Caco-2 (cell line): ENCODE measurements around the gene SPDYE9. TPM values are rescaled to one million over a fixed set of nuclear protein-coding genes. Genes with fewer than 3 reads are reported as not detected.
"Not testable (repeated sequence)": the region's sequence is repeated elsewhere in the genome, so short reads cannot be mapped to it uniquely, and the experiment has no call there.

ENCODE experiments used
- Bru-seq: library from RNA; stranded (reverse); fragments of 400-500 nt; gene quantifications from one replicate; lab custom pipeline; 2021; lab: Mats Ljungman, UMichigan
- BruChase-seq, 2 experiments: library from RNA; stranded (reverse); fragments of 400-500 nt; gene quantifications; one replicate each; lab custom pipeline; 2021; lab: Mats Ljungman, UMichigan
- BruUV-seq: library from RNA; stranded (reverse); fragments of 400-500 nt; replicated peaks from 2 replicates; lab custom pipeline; 2021; lab: Mats Ljungman, UMichigan
- CTCF ChIA-PET: fragments of 300-600 bp; sonication (Branson Sonifier 250); formaldehyde crosslinking; loops from one replicate; lab custom pipeline; 2022; ENCODE audit warnings: antibody characterized with exemption; lab: Charles Lee
- POLR2A ChIA-PET: fragments of 300-600 bp; sonication (Branson Sonifier 250); formaldehyde crosslinking; loops from one replicate; lab custom pipeline; 2022; ENCODE audit warnings: antibody characterized with exemption; lab: Charles Lee
- DNase-seq, 2 experiments: peaks; one replicate each; pipeline versions ENCODE4 v3.0.0 to v3.0.0-alpha.2; 2020 to 2022
- H3K27me3 ChIP-seq: replicated peaks from 2 replicates; pipeline ENCODE4 v1.6.0; 2011; ENCODE audit warnings: low read length; ENCODE audit not compliant: control insufficient read depth, insufficient read depth
- H3K36me3 ChIP-seq: 2 replicates; pipeline ENCODE4 v1.5.1; 2011; ENCODE audit warnings: low read length; ENCODE audit not compliant: control insufficient read depth, insufficient read depth
- H3K4me1 ChIP-seq: fragments of 250-450 bp; sonication (Bioruptor Pico); 2 replicates; pipeline ENCODE4 v1.5.1; 2020; ENCODE audit warnings: mild to moderate bottlenecking
- H3K4me3 ChIP-seq: 2 replicates; pipeline ENCODE4 v1.5.1; 2011; ENCODE audit warnings: low read depth, mild to moderate bottlenecking, control low read depth, low read length
- H3K9me3 ChIP-seq: fragments of 250-450 bp; sonication (Bioruptor Pico); 2 replicates; pipeline ENCODE4 v1.5.1; 2020; ENCODE audit warnings: mild to moderate bottlenecking, moderate library complexity
- H3K27ac Mint-ChIP-seq: one replicate; pipeline ENCODE4 v1.8.0; 2022; ENCODE audit warnings: mixed read lengths; ENCODE audit not compliant: unreplicated experiment
- H3K27me3 Mint-ChIP-seq: one replicate; pipeline ENCODE4 v1.8.0; 2022; ENCODE audit warnings: mixed read lengths; ENCODE audit not compliant: insufficient read depth, unreplicated experiment
- H3K36me3 Mint-ChIP-seq: one replicate; pipeline ENCODE4 v1.8.0; 2022; ENCODE audit warnings: mild to moderate bottlenecking, mixed read lengths; ENCODE audit not compliant: insufficient read depth, unreplicated experiment
- H3K4me1 Mint-ChIP-seq: one replicate; pipeline ENCODE4 v1.8.0; 2022; ENCODE audit warnings: low read depth, mixed read lengths; ENCODE audit not compliant: unreplicated experiment
- H3K4me3 Mint-ChIP-seq: one replicate; pipeline ENCODE4 v1.8.0; 2022; ENCODE audit warnings: mild to moderate bottlenecking, moderate library complexity, mixed read lengths; ENCODE audit not compliant: unreplicated experiment
- H3K9me3 Mint-ChIP-seq: one replicate; pipeline ENCODE4 v1.8.0; 2022; ENCODE audit warnings: mixed read lengths; ENCODE audit not compliant: unreplicated experiment
- intact Hi-C: fragments of 100-400 bp; cut with micrococcal nuclease; formaldehyde crosslinking; loops from one replicate; pipeline ENCODE4 v1.10.0; 2022; ENCODE audit not compliant: unreplicated experiment
- long read RNA-seq: library from polyadenylated mRNA; stranded (forward); transcript quantifications from one replicate; pipeline ENCODE4 v2.0.0, GENCODE V29; 2022
- total RNA-seq: library from RNA; stranded (reverse); gene quantifications from 2 replicates; pipeline ENCODE4 v1.2.3, GENCODE V29; 2022

SPDYE9 gene, protein sequence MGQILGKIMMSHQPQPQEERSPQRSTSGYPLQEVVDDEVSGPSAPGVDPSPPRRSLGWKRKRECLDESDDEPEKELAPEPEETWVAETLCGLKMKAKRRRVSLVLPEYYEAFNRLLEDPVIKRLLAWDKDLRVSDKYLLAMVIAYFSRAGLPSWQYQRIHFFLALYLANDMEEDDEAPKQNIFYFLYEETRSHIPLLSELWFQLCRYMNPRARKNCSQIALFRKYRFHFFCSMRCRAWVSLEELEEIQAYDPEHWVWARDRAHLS
- not detected in 2 replicates for total RNA-seq
- not detected for Bru-seq, nascent RNA
- BruChase-seq, experiment 1, labeled RNA remaining after a 2-hour chase = not detected
- BruChase-seq, experiment 2, labeled RNA remaining after a 6-hour chase = not detected
- long read RNA-seq, partial matches to known transcripts = 0 of 7 reads
- long read RNA-seq, other reads (novel, unspliced or antisense) = 7 of 7 reads

DNA sequence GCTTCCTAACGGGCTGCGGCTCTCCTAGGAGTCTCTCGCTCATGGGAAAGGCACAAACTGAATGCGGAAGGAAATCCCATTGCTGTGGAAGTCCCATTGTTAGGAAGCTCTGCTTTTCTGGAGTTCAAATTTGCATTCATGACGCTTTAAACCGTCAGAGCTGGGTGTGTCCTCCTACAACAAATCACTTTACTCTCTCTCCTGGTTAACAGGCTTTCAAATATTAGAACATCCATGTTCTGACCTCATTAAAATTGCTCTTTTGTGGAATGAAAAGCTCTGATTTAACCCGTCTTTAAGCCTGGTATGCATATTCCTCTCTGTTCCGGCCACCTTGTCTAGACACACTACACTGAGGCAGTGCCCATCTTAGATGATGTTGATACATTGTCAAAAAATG, at the start of gene SPDYE9:
Gene SPDYE9, minus strand, starts transcription at position 101 of the 400 bp plus-strand sequence. CDS start 1,800 bp downstream, outside the sequence.
- H3K9me3 Mint-ChIP-seq, H3K36me3 Mint-ChIP-seq, H3K27me3 ChIP-seq, H3K27ac Mint-ChIP-seq, CTCF ChIA-PET, BruUV-seq, intact Hi-C loops, H3K4me3 Mint-ChIP-seq, POLR2A ChIA-PET, H3K4me3 ChIP-seq, H3K36me3 ChIP-seq, H3K4me1 Mint-ChIP-seq, H3K9me3 ChIP-seq, H3K27me3 Mint-ChIP-seq, DNase-seq, H3K4me1 ChIP-seq: not testable (repeated sequence)

DNA sequence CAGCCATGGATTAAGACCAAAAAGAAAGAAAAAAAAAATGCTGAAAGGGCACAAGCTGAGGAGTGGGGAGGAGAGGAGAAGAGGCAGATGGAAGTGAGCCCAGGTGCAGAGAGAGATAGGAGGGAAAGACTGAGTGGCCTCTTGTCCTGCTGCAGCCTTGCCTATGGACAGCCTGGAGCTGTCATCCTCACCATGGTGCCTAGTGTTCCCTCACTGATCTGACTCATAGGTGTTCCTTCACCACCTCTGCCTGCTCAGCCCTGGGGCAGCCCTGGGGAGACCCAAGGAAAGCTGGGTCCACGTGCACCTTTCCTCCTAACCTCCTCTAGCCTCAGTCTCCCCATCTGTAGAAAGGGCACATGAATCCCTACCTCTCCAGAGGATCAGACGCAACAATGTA, 49.0 kb upstream of the SPDYE9 start:
- BruUV-seq, DNase-seq, intact Hi-C loops, H3K27me3 Mint-ChIP-seq, H3K9me3 Mint-ChIP-seq, CTCF ChIA-PET, H3K36me3 Mint-ChIP-seq, H3K27me3 ChIP-seq, H3K4me1 Mint-ChIP-seq, H3K9me3 ChIP-seq, H3K36me3 ChIP-seq, H3K4me3 ChIP-seq, POLR2A ChIA-PET, H3K27ac Mint-ChIP-seq, H3K4me3 Mint-ChIP-seq, H3K4me1 ChIP-seq: not testable (repeated sequence)

DNA sequence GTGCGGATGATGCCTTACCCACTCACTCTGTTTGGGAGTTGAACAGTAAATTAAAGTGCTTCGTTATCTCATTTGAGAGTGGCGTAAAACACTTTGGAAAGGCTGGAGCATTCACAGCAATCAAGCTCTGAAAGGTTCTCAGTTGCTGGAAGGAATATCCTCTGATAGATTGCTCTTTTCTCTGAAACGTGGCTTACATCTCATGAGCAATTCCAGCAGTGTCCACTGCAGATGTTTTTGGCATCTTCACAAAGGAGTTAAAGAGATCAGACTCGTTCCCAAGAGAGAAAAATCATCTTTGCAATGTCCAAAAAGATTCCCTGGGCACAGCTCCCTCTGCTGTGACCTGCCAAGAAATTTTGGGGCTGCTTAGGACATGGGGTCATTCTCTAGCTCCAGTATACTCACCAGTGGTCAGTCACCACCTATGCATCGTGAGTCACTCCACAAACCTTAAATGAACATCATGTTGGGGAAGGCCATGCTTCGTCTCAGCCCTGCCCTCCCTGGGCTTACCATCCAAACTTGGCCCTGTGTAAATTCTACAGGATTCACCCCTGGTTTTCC, 46.9 kb upstream of the SPDYE9 start:
- intact Hi-C loops, H3K9me3 Mint-ChIP-seq, H3K36me3 Mint-ChIP-seq, H3K4me1 Mint-ChIP-seq, DNase-seq, H3K4me3 ChIP-seq, H3K27me3 Mint-ChIP-seq, H3K27me3 ChIP-seq, H3K27ac Mint-ChIP-seq, POLR2A ChIA-PET, H3K4me3 Mint-ChIP-seq, H3K36me3 ChIP-seq, H3K9me3 ChIP-seq, BruUV-seq, CTCF ChIA-PET, H3K4me1 ChIP-seq: not testable (repeated sequence)

DNA sequence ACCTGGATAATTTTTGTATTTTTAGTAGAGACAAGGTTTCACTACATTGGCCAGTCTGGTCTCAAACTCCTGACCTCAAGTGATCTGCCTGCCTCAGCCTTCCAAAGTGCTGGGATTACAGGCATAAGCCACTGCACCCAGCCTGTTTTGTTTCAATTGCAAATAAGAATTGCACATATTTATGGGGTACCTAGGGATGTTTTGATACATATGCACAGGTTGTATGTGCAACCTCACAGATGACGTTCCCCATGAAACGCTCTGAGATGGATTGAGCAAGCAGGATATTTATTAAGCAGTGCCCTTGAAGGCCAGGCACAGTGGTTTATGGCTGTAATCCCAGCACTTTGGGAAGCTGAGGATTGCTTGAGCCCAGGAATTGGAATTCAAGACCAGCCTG, 44.8 kb upstream of the SPDYE9 start:
- H3K36me3 Mint-ChIP-seq, intact Hi-C loops, CTCF ChIA-PET, H3K9me3 Mint-ChIP-seq, H3K4me3 ChIP-seq, POLR2A ChIA-PET, H3K27ac Mint-ChIP-seq, BruUV-seq, H3K4me3 Mint-ChIP-seq, H3K27me3 ChIP-seq, H3K36me3 ChIP-seq, H3K27me3 Mint-ChIP-seq, H3K4me1 Mint-ChIP-seq, DNase-seq, H3K9me3 ChIP-seq, H3K4me1 ChIP-seq: not testable (repeated sequence)

DNA sequence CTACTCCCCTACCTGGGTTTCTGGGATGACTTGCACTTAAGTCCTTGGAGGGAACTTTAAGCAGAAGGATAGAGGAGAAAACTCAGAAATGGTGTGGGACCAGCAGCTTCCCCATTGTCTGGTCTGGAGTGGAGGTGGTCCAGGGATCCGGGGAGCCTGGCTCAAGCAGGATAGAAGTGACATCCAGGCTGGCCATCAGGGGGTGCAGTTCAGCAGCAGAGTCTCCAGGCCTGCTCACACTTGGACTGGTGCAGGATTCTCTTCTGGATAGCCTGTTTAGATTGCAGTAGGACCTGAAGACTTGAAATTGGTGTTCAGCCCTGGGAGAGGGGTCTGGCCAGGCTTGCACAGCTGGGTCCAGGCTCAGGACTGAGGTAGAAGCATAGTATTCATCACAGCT, 38.3 kb upstream of the SPDYE9 start:
- H3K4me1 Mint-ChIP-seq, H3K9me3 Mint-ChIP-seq, H3K27me3 ChIP-seq, intact Hi-C loops, H3K36me3 ChIP-seq, H3K4me1 ChIP-seq, POLR2A ChIA-PET, H3K9me3 ChIP-seq, DNase-seq, H3K27me3 Mint-ChIP-seq, H3K27ac Mint-ChIP-seq, H3K4me3 Mint-ChIP-seq, H3K4me3 ChIP-seq, H3K36me3 Mint-ChIP-seq, CTCF ChIA-PET, BruUV-seq: not testable (repeated sequence)

DNA sequence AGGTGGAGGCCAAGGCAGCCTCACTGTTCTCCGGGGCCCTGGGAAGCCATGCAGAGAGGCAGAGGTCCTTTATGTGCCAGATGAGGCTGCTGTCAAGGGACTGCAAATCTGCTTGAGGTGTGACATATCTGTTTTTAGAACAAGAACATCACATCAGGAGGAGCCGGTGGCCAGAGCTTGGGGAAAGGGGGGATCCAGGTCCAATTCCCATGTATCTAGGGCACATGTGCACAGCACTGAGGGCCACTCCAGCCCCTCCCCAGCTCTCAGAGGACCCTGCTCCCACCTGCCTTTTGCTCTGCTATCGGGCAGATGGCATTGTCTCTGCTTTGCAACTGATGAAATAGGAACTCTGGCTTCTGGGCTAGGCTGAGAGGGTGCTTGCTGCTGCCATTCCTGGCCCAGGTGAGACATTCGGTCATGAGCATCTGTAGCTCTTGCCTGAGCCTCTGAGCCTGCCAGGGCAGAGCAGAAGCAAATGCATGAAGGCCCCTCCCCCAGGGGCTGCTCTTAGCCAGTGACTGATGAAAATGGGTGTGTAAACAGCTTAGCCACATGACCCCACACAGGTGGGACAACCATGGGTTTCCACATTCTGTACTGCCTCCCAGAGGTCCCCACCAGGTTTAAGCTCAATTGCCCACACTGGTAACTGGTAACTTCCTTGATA, 37.1 kb upstream of the SPDYE9 start:
- H3K4me3 ChIP-seq, POLR2A ChIA-PET, H3K27me3 Mint-ChIP-seq, H3K4me1 ChIP-seq, H3K4me1 Mint-ChIP-seq, H3K36me3 ChIP-seq, H3K27ac Mint-ChIP-seq, DNase-seq, H3K36me3 Mint-ChIP-seq, H3K27me3 ChIP-seq, H3K9me3 Mint-ChIP-seq, intact Hi-C loops, BruUV-seq, H3K4me3 Mint-ChIP-seq, H3K9me3 ChIP-seq: not testable (repeated sequence)
- CTCF ChIA-PET = interaction anchor here (0.6 kb wide), 1 partner anchor 314 kb away, joined by 5 read pairs; no protein-coding TSS in a partner anchor
